Activated T-helper 1 cell treated with anti-CD3 and anti-CD28 coated beads, Interleukin-2, amount 50 U/mL, for 16 hours (primary cell): ENCODE data around the gene SLC22A5.
A peak's percentile ranks its signal among the peaks of the same experiment; 100 is the strongest.

ENCODE experiments used
- DNase-seq, 2 donors: peaks; one replicate each; pipeline ENCODE4 v3.0.0-alpha.2; 2020; ENCODE audit warnings: low read depth in 1 of 2, low spot score in 1 of 2

SLC22A5 gene

GRCh38 chr5:132365213-132365612 lies 4.3 kb upstream of the SLC22A5 start:
- no peak for DNase-seq

- DNase-seq: no peak
Observed at GRCh38 chr5:132368186-132368585, 1.3 kb upstream of the SLC22A5 start.

GRCh38 chr5:132369007-132369473 lies 470 bp upstream of the SLC22A5 start:
- DNase-seq: no peak

- no peak for DNase-seq
Observed at GRCh38 chr5:132370181-132370970, 866 bp downstream of the SLC22A5 start.

- no peak for DNase-seq
Observed at GRCh38 chr5:132370971-132371602, 1.6 kb downstream of the SLC22A5 start.

- DNase-seq: no peak
Observed at GRCh38 chr5:132371603-132371994, 2.1 kb downstream of the SLC22A5 start.

- DNase-seq: no peak
Observed at GRCh38 chr5:132372127-132372526, 2.6 kb downstream of the SLC22A5 start.

- no peak for DNase-seq
Observed at GRCh38 chr5:132372542-132372941, 3.0 kb downstream of the SLC22A5 start.

GRCh38 chr5:132375957-132376356 lies 6.4 kb downstream of the SLC22A5 start:
- no peak for DNase-seq

GRCh38 chr5:132376694-132377641 lies 7.5 kb downstream of the SLC22A5 start:
- DNase-seq: no peak

GRCh38 chr5:132377738-132378137 lies 8.2 kb downstream of the SLC22A5 start:
- DNase-seq: no peak

GRCh38 chr5:132378580-132378979 lies 9.1 kb downstream of the SLC22A5 start:
- DNase-seq: no peak

- no peak for DNase-seq
Observed at GRCh38 chr5:132380047-132380446, 10.5 kb downstream of the SLC22A5 start.

GRCh38 chr5:132380741-132381140 lies 11.2 kb downstream of the SLC22A5 start:
- no peak for DNase-seq

GRCh38 chr5:132381614-132382013 lies 12.1 kb downstream of the SLC22A5 start:
- no peak for DNase-seq

- DNase-seq: no peak
Observed at GRCh38 chr5:132383261-132383660, 13.8 kb downstream of the SLC22A5 start.

GRCh38 chr5:132383984-132384383 lies 14.5 kb downstream of the SLC22A5 start:
- DNase-seq: no peak

GRCh38 chr5:132384506-132385050 lies 15.1 kb downstream of the SLC22A5 start:
- no peak for DNase-seq

- DNase-seq: peak; percentile 26 to 34
Observed at GRCh38 chr5:132385326-132386105, 16.0 kb downstream of the SLC22A5 start.

- peak; percentile 49 to 60 for DNase-seq
Observed at GRCh38 chr5:132386644-132387286, 17.3 kb downstream of the SLC22A5 start.
